ENCODE measurements around the gene TSPEAR. TPM values are rescaled to one million over a fixed set of nuclear protein-coding genes. Genes with fewer than 3 reads are reported as not detected.

TSPEAR gene
- total and polyA plus RNA-seq, 9 of the 15 experiments (the other 6 are each of a cell fraction or from before 2014, with no cell fraction given), result not detected

DNA sequence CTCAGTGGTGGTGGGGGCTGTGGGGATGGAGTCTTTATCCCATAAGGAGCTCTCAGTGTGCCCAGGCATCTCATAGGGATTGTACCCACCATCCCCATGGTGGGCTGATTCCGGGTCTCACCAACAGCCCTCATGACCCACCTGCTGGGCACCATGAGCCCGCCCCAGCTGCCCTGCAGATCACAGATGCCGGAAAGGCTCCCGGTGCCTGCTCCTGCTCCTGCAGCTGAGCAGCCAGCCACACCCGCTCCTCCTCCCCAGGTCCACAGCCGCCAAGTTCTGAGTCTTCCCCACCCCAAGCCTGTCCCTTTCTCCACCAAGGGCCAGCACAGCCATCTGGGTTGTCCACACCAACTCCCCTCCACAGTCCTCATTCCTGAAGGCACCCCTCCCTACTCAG lies 15.5 kb upstream of the TSPEAR start:
- intact Hi-C loops (cut with micrococcal nuclease), result no loop called here
- ATAC-seq, result no peak
- Histone ChIP-seq H3K9me1 (ENCODE audit: control insufficient read depth, insufficient read depth, low read length) (no peaks in the 10 kb centered on the region), H2AFZ (ENCODE audit: low read depth, low read length) (no peak overlapping the region), H3K79me2 (ENCODE audit: control insufficient read depth, insufficient read depth, low read length) (no peaks in the 10 kb centered on the region), H3K4me3 (no peak overlapping the region), H3K4me1 (replicated peaks in 1 of 2; ENCODE audit: control insufficient read depth in 2 of 2, insufficient read depth in 2 of 2, low read length in 2 of 2) (peaks cover 10 to 20% of the 10 kb centered on the region in 2 experiments; a peak in 4 of 5 replicates), H4K20me1 (replicated peaks; ENCODE audit: control insufficient read depth, insufficient read depth, low read length) (peaks cover 8% of the 10 kb centered on the region; the same call in 1 of the 2 replicates), H3K9ac (ENCODE audit: insufficient read depth in 1 of 2, low read depth in 2 of 2, low read length in 2 of 2) (no peak overlapping the region), H3K27ac (ENCODE audit: extremely low read depth, low read depth, low read length) (no peak overlapping the region), H3K27me3 (ENCODE audit: control insufficient read depth in 2 of 2, insufficient read depth in 2 of 2, low read length in 2 of 2) (peaks cover 72 to 87% of the 10 kb centered on the region in 2 experiments; a peak in 4 of 5 replicates), H3K4me2 (ENCODE audit: insufficient read depth, low read length) (no peak overlapping the region), H3K9me3 (replicated peaks; ENCODE audit: control insufficient read depth, insufficient read depth, low read depth, low read length) (no peaks in the 10 kb centered on the region), H3K36me3 (ENCODE audit: control insufficient read depth, insufficient read depth, low read length) (no peaks in the 10 kb centered on the region)
- in situ Hi-C loops (cut with MboI), result no loop called here
- no peak for TF ChIP-seq USF2 (CRISPR knock-in tag; IDR thresholded peaks at IDR 0.05)
- TF ChIP-seq NELFE (IDR thresholded peaks at IDR 0.05; ENCODE audit: insufficient read depth, insufficient read length), result no peak
- TF ChIP-seq NFIX (CRISPR knock-in tag; IDR thresholded peaks at IDR 0.05; ENCODE audit: low read depth), result no peak
- TF ChIP-seq TRIM24 (IDR thresholded peaks at IDR 0.05), result no peak
- TF ChIP-seq TSHZ1 (CRISPR knock-in tag; IDR thresholded peaks at IDR 0.05), result no peak
- no peak for TF ChIP-seq NEUROD1 (IDR thresholded peaks at IDR 0.05; ENCODE audit: borderline replicate concordance, low read depth, low read length, partially characterized antibody)
- TF ChIP-seq CHD1 (IDR thresholded peaks at IDR 0.05; ENCODE audit: low read length), result no peak
- no peak for TF ChIP-seq HNRNPL (IDR thresholded peaks at IDR 0.05; ENCODE audit: low read depth, low read length)
- TF ChIP-seq SMARCA5 (IDR thresholded peaks at IDR 0.05), result no peak
- TF ChIP-seq, protein P1, sequence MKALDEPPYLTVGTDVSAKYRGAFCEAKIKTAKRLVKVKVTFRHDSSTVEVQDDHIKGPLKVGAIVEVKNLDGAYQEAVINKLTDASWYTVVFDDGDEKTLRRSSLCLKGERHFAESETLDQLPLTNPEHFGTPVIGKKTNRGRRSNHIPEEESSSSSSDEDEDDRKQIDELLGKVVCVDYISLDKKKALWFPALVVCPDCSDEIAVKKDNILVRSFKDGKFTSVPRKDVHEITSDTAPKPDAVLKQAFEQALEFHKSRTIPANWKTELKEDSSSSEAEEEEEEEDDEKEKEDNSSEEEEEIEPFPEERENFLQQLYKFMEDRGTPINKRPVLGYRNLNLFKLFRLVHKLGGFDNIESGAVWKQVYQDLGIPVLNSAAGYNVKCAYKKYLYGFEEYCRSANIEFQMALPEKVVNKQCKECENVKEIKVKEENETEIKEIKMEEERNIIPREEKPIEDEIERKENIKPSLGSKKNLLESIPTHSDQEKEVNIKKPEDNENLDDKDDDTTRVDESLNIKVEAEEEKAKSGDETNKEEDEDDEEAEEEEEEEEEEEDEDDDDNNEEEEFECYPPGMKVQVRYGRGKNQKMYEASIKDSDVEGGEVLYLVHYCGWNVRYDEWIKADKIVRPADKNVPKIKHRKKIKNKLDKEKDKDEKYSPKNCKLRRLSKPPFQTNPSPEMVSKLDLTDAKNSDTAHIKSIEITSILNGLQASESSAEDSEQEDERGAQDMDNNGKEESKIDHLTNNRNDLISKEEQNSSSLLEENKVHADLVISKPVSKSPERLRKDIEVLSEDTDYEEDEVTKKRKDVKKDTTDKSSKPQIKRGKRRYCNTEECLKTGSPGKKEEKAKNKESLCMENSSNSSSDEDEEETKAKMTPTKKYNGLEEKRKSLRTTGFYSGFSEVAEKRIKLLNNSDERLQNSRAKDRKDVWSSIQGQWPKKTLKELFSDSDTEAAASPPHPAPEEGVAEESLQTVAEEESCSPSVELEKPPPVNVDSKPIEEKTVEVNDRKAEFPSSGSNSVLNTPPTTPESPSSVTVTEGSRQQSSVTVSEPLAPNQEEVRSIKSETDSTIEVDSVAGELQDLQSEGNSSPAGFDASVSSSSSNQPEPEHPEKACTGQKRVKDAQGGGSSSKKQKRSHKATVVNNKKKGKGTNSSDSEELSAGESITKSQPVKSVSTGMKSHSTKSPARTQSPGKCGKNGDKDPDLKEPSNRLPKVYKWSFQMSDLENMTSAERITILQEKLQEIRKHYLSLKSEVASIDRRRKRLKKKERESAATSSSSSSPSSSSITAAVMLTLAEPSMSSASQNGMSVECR (CRISPR knock-in tag; IDR thresholded peaks at IDR 0.05), result no peak
- no peak for TF ChIP-seq MIER1 (IDR thresholded peaks at IDR 0.05; ENCODE audit: low read depth)
- TF ChIP-seq, protein P2, sequence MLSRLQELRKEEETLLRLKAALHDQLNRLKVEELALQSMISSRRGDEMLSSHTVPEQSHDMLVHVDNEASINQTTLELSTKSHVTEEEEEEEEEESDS (CRISPR knock-in tag; IDR thresholded peaks at IDR 0.05), result no peak
- no peak for TF ChIP-seq BCL6 (CRISPR knock-in tag; IDR thresholded peaks at IDR 0.05)
- no peak for TF ChIP-seq ZNF282 (CRISPR knock-in tag; IDR thresholded peaks at IDR 0.05)
- TF ChIP-seq SRSF1 (IDR thresholded peaks at IDR 0.05; ENCODE audit: low read depth, low read length), result no peak
- no TSS peak for BruUV-seq (replicated peaks)
- WGBS (ENCODE audit: insufficient coverage, low coverage, missing lambda C conversion rate), result 3% methylated on average over 6 of the region's 6 CpGs
- CTCF ChIA-PET (ENCODE audit: low intra/inter-chr PET ratio), result no interaction called here
- FAIRE-seq, result no peak
- no peak for DNase-seq (ENCODE audit: extremely low read depth in 1 of 4, low spot score in 3 of 4)
- POLR2A ChIA-PET, result interaction anchor here (0.6 to 1.4 kb wide), 4 partner anchors 16 to 312 kb away, joined by 3 to 5 read pairs (median 3); no protein-coding TSS in a partner anchor
